Fibroblast of skin of abdomen (primary cell): Measurements from ENCODE around the gene DAB2.
A peak's percentile ranks its signal among the peaks of the same experiment; 100 is the strongest.
"Not testable (repeated sequence)": the region's sequence is repeated elsewhere in the genome, so short reads cannot be mapped to it uniquely, and the experiment has no call there.

ENCODE experiments used
- DNase-seq: peaks from one replicate; pipeline ENCODE4 v3.0.0-alpha.2; 2013

DAB2 gene

DNA sequence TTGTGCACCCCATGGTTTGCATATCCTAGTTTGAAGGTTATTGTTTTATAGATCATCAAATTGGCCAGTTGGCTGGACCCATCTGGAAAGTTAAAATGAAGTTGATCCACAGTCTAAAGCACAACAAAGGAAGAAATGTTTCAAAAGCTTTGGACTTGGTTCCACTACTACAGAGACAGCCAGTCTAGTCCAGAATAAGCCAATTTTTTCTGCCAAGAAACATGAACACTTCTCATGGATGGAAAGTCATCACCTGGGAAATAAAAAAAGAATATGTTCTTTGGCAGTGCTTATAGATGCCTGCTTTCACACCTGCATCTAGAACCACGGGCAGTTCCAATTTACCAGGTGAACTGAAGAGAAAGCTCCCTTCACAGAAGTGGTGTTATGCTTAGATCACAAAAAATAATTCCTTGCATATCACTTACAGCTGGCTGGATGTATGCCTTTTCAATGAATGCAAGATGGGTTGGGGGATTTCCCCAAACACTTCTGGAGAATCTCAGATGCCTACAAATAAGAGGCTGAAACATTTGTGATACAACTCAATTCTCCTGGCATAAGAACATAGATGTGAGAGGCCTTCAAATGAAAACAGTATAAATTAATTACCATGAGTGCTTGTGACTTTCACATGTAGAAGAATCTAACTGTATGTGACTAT is 87.4 kb downstream of the DAB2 start:
- DNase-seq = no peak

DNA sequence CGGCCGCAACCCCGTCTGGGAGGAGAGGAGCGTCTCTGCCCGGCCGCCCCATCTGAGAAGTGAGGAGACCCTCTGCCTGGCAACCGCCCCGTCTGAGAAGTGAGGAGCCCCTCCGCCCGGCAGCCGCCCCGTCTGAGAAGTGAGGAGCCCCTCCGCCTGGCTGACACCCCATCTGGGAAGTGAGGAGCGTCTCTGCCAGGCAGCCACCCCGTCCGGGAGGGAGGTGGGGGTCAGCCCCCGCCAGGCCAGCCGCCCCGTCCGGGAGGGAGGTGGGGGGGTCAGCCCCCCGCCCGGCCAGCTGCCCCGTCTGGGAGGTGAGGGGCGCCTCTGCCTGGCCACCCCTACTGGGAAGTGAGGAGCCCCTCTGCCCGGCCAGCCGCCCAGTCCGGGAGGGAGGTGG is 90.5 kb downstream of the DAB2 start:
- DNase-seq = not testable (repeated sequence)

DNA sequence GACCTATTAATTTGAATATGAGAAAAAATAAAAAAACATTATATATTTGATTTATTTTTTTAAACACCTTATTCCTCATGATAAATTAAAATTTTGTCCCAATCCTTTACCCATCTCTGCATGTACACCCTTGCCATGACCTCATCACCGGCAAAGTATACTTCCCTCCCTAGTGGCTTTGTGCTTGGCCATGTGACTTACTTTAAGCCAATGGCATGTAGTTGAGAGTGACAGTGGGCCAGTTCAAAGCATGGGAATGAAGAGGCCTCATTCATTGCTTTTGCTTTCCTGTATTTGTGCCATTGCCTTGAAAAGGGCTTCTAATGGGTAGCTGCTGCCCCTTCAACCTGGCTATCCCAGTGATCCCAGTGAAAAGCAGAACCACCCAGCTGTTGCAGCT is 91.7 kb downstream of the DAB2 start:
- DNase-seq = no peak

DNA sequence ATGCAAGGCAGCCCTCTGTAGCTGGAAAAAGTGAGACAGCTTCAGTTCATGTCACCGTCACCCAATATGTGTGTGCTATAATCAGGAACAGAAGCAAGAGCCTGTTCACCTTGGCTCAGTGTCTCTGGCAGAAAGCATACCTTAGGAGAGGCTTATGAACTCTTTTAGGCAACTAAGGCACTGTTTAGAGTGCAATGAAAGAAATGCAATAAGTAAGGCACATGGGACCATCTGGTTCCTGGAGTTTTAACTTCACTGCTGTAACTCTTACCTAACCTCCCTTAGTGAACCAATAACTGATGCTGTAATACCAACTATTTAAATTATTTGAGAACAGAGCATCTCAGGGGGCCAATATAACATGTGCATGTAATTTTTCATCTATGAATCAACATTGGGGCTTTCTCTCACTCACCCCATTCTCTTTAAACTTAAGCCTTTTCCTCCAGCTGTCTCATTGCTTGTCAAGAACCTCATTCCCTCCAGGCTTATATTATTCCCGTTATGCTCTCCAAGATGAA is 92.9 kb downstream of the DAB2 start:
- DNase-seq = peak; percentile 73

DNA sequence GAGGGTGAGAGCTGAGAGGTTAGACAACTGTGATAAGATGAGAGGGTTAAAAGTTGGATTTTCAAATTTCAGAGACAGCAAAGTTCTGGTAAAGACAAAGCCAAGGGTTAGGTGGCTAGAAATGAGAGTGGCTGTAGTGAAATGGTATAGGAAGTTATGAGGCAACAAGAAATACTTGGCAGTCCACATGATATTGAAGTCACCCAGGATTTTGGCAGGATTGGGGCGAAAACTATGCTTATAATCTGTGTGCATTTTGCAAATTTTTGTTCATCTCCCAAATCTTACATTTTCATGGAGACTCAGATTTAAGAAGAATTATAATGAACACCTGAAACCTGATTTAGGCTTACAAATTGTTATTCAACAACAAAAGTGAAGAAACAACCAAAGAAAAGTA is 96.0 kb downstream of the DAB2 start:
- no peak for DNase-seq

DNA sequence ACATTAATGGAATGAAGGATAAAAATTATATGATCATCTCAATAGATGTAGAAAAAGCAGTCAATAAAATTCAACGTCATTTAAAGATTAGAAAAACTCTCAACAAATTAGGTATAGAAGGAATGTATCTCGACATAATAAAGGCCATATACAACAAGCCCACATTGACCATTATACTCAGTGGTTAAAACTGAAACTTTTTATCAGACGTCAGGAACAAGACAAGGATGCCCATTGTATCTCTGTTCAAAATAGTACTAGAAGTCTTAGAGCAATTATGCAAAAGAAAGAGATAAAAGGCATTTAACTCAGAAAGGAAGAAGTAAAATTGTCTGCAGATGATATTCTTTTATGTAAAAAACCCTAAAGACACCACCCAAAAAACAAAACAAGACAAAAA is 101.2 kb downstream of the DAB2 start:
- no peak for DNase-seq
